Superior temporal gyrus (tissue), 1 donor: Measurements from ENCODE around the gene IPO4.

Source experiments
- DNase-seq: peaks from one replicate; pipeline ENCODE4 v3.0.0-alpha.2; 2016; ENCODE audit errors: extremely low spot score

Gene IPO4

DNA sequence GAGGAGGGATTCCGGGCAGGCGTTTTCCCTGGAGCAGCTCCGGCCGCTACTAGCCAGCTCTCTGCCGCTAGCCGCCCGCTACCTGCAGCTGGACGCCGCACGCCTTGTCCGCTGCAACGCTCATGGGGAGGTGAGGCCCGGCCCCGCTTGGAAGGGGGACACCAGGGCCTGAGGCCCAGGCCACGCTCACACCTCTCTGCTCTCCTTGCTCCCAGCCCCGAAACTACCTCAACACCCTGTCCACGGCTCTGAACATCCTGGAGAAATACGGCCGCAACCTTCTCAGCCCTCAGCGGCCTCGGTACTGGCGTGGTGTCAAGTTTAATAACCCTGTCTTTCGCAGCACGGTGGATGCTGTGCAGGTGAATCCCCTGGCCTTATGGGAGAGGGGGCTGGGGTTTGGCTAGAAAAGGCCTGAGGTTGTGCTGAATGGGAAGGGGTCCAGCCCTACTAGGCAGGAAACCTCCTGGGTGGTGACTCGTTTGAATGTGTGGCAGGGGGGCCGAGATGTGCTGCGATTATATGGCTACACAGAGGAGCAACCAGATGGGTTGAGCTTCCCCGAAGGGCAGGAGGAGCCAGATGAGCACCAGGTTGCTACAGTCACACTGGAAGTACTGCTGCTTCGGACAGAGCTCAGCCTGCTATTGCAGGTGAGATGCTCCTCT lies 40.7 kb downstream of the IPO4 start:
- no peak for DNase-seq

DNA sequence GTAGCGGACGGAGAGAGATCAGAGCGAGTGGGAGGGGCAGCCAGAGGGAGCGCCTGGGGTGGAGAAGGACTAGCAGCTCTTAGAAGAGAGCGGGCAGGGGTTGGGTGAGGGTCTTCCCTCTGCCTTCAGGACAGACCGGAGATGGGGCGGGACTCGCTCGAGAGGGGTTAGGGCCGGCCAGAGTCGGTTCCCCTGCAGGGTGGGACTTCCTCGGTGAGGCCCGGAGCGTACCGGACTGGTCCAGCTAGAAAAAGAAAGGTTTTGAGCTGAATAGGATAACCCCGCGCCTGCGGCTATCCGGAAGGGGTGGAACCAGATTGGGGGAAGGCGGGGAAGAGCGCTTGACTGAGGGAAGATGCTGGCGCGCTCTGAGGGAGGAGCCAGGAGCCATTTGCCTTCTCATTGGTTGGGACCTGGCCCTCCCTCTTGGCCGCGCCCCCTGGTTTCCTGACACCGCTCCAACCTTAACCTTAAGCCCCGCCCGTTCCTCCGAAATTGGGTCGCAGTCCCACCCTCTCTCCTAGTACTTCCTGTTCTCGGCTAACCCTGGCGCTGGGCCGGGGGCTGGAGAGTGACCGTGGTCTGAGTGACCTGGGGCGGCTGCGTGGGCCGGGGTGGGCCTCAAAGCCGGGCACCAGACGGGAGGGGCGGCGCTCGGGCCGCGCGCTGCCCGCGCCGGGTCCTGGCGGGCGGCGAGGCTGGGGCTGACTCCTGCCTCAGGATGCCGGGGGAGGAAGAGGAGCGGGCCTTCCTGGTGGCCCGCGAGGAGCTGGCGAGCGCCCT lies 41.4 kb downstream of the IPO4 start, which contains the start of gene RNF31:
RNF31 (plus strand) TSS at position 521 of the 783 bp plus-strand sequence; CDS start at position 722, 201 bp downstream.
- peak; percentile 99 for DNase-seq

DNA sequence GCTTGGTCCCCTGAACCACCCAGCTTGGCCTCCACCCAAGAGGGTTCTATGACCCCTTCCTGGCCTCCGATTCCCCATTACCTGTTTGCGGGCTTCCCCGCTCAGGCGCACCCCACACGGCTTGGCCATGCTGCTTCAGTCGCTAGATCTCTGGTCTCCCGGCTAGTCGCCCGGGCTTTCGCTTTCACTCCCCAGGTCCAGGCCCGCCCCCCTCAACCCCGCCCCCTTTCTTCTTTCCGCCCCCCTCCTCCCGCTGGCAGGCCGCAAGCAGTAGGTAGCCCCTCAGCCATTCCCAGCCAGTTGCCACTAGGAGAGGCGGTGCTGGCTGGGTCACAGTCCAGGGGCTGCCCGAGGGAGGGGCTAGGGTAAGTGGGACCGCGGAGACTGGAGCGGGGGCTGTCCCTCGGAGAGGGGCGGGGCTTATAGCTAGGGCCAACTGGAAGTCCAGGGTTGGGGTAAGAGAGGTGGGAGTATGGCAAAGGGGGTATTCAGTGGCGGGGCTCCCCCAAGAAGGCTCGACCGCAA lies 42.1 kb downstream of the IPO4 start, which contains the start of gene PSME2:
PSME2 (minus strand) TSS at position 158 of the 525 bp plus-strand sequence; CDS start at position 129, 29 bp downstream.
- DNase-seq, result peak; percentile 72

- DNase-seq, result no peak
Measured at GRCh38 chr14:24145690-24146452, 42.7 kb downstream of the IPO4 start.

GRCh38 chr14:24145219-24145618 lies 43.4 kb downstream of the IPO4 start:
- DNase-seq, result no peak

GRCh38 chr14:24144451-24144850 lies 44.2 kb downstream of the IPO4 start:
- DNase-seq, result no peak

GRCh38 chr14:24143511-24143910 lies 45.1 kb downstream of the IPO4 start:
- DNase-seq, result no peak

DNA sequence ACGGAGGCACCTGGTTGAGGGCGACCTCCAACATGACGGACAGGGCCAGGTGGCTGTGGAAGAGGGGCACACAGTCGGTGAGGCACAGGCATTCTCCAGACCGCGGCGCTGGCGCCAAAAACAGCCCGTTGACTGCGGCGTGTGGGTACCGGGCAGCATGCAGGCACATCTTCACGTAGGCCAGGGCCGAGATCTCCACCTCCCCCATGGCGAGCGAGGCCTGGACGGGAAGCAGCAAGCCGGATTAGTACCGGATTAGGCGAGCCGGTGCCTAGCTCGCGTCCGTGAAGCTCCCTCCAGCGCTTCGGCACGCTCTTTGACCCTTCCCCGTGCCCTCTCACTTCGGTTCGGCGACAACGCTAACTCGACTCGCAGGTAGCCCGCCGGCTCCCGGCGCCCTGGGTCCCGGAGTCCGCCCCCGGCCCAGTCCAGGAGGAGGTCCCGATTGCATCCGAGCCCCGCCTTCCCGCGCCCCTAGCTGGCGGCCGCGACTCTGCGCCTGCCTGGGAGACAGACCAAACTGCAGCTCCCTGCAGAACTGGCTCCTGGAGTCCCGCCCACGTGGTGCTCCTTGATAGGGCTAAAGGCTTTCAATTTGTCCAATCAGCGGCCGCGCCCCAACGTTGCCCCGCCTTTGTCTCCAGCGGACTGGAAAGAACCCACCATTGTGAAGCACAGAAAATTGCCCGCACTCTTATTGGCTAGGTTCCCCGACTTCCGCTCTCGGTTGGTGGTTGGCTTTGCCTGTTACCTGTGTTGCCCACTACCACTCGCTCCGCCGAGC lies 47.3 kb downstream of the IPO4 start, which contains the start of gene EMC9:
EMC9 (minus strand) TSS at position 495 of the 784 bp plus-strand sequence; CDS start at position 208, 287 bp downstream.
- peak; percentile 100 for DNase-seq

GRCh38 chr14:24139272-24139934 lies 49.2 kb downstream of the IPO4 start:
- no peak for DNase-seq

DNA sequence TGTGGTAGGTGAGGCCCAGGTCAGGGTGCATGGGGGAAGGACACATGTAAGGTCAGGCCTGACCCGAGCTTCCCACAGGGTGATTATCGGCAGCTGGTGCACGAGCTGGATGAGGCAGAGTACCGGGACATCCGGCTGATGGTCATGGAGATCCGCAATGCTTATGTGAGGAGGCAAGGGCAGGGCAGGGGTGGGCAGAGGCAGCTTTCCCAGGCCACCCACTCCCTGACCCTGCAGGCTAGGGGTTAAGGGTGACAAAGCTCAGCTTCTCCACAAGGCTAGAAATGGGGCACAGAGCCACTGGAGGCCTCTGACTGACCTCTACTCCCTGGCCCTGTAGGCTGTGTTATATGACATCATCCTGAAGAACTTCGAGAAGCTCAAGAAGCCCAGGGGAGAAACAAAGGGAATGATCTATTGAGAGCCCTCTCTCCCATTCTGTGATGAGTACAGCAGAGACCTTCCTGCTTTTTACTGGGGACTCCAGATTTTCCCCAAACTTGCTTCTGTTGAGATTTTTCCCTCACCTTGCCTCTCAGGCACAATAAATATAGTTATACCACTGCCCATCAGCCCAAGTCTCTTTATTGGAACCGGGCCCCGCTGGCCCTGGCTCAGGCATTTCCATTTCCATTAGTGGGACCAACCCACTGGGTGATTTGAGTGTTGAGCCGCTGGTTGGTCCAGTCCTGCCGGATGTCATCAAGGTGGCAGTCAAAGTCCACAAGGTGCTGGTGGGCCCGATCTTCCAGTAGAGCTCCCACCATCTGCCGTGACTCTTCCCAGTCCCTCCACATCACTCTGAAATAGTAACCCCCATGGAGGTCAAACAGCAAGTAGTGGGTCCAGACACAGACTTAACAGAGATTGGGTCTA lies 50.0 kb downstream of the IPO4 start:
- no peak for DNase-seq

GRCh38 chr14:24137529-24138395 lies 50.9 kb downstream of the IPO4 start:
- DNase-seq, result no peak

DNA sequence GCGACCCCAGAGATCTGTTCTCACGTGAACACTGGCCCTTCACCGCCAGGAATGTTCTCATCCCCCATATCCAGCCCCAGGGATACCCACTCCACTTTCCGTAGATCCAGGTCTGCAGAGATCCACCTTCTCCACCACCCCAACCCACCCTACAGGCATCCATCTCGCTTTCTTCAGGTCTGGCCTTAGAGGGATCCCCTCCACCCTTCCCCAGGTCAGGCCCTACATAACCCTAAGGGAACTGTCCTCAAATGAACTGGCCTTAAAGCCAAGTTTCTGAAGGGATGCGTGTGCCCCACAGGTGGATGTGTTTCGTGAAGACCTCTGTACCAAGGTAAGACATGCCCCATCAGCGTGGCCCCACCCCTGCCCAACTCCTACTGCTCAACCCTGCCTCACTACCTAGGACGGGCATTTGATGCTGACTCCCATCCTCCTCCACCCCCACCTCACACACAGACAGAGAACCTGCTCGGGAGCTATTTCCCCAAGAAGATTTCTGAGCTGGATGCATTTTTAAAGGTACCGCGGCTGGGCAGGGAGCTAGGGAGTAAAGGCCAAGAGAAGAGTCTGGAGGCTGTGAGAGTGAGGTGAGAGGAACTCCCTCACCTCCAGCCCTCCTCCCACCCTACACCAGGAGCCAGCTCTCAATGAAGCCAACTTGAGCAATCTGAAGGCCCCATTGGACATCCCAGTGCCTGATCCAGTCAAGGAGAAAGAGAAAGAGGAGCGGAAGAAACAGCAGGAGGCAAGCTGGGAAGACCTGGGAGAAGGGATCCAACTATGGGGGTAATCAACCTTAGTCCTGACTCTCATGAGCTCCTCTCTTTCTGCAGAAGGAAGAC lies 51.7 kb downstream of the IPO4 start:
- DNase-seq, result no peak

- peak; percentile 86 for DNase-seq
Measured at GRCh38 chr14:24135834-24136683, 52.6 kb downstream of the IPO4 start, which contains the start of gene PSME1. PSME1 (plus strand) TSS chr14:24136194; CDS start chr14:24136263, 69 bp downstream.

DNA sequence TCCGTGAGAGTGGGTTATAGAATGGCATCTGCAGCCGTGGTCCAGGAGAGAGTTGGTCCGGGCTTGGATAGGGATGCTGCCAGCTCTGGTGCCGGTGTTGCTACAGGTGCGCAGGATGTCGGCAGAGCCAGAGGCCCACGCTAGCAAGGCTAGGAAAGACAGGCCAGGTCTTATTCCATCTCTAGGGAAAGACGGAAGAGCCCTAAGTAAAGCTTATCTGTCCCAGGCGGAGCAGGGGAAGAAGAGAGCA lies 53.1 kb downstream of the IPO4 start:
- peak; percentile 17 for DNase-seq

DNA sequence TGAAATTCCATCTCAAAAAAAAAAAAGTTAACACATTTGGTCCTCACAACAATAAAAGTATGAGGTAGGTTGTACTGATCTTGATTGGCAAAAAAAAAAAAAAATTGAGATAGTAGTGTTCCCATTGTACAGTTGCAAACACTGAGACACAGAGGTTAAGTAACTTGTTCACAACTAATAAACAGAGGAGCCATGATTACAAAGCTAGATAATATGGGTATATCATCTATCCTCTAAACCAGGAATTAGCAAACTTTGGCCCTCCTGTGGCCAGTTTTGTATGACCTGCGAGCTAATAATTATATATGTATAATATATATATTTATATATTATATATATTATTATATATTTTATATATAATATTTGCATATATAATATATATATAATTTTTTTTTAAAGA lies 54.9 kb downstream of the IPO4 start:
- no peak for DNase-seq

GRCh38 chr14:24132976-24133375 lies 55.6 kb downstream of the IPO4 start:
- no peak for DNase-seq
